Ectodermal cell (in vitro differentiated cells): ENCODE results near the gene ZNF362.

Source experiments
- H3K27ac ChIP-seq: 2 replicates; pipeline ENCODE4 v1.7.0; 2013; ENCODE audit warnings: mild to moderate bottlenecking, low read depth, low read length; ENCODE audit not compliant: insufficient read depth, poor library complexity, severe bottlenecking
- H3K27me3 ChIP-seq: 2 replicates; pipeline ENCODE4 v1.7.0; 2013; ENCODE audit warnings: mild to moderate bottlenecking, low read length; ENCODE audit not compliant: insufficient read depth, control insufficient read depth, poor library complexity, severe bottlenecking
- H3K36me3 ChIP-seq: one replicate; pipeline ENCODE4 v1.7.0; 2013; ENCODE audit warnings: low read length; ENCODE audit not compliant: control insufficient read depth, insufficient read depth
- H3K4me1 ChIP-seq: one replicate; pipeline ENCODE4 v1.7.0; 2013; ENCODE audit warnings: low read length; ENCODE audit not compliant: control insufficient read depth, insufficient read depth
- H3K4me3 ChIP-seq: 2 replicates; pipeline ENCODE4 v1.7.0; 2013; ENCODE audit warnings: low read depth, low read length, control low read depth; ENCODE audit not compliant: insufficient read depth
- H3K9me3 ChIP-seq: 2 replicates; pipeline ENCODE4 v1.7.0; 2013; ENCODE audit warnings: mild to moderate bottlenecking, low read length, moderate library complexity; ENCODE audit not compliant: control insufficient read depth
- WGBS, 2 experiments: methylation state at CpG; one replicate each; pipeline ENCODE4 v1.1.7; 2013; ENCODE audit warnings: missing lambda C conversion rate in 2 of 2; 5-methylcytosine and 5-hydroxymethylcytosine counted together

ZNF362 gene

DNA sequence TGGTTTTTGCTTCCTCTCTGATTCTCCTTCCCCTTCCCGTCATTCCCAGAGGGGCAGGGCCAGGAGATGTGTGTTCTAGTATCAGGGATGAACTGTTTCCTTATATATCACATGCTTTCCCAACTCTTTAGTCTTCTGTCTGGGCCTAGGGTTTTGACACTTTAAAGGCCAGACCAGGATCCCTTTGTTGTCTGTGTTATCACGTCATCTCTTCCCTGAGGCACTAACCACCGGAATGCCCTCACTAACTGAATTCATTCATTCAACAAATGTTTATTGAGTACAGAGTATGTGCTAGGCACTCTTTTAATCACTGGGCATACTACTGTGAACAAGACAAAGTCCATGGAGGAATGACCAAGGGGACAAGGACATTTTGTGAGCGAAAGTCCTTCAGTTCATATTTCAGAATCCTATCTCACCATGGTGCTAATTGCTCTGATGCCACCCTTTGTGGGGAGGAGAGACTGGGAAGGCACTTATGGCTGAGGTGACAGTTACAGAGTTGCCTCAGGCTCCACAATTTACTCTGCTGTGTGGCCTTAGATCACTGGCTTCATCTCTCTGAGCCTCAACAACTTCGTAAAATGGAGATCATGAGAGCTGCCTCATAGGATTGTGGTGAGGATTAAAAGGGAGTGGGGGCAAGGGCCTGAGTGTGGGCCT, 12.0 kb upstream of the ZNF362 start:
- H3K27ac ChIP-seq: no peak overlapping the region

DNA sequence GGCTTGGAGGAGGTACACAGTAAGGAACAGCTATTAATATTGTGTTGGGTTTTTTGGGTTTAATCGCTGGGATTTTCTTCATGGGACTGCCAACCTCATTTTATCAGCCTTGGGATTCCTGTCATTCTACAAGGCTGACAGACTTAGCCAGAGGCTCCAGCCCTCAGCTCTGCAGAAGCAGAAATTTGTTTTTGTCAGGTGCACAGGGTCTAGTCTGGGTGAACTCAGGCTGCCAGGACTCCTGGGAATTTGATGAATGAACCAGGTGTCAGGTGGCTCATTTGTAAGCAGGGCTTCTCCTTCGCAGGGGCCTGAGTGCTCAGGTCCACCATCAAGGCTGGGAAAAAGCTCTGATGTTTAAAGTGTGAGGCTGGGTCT, 11.5 kb upstream of the ZNF362 start:
- Histone ChIP-seq H3K36me3 (no peaks in the 10 kb centered on the region), H3K27me3 (no peaks in the 10 kb centered on the region), H3K9me3 (no peaks in the 10 kb centered on the region), H3K4me3 (no peak overlapping the region), H3K27ac (no peak overlapping the region), H3K4me1 (peaks cover 4% of the 10 kb centered on the region)
- WGBS, 2 experiments: 73 to 87% methylated on average over 2 of the region's 2 CpGs

More for the DNA sequence above, 12.0 kb upstream of the ZNF362 start:
- H3K36me3 ChIP-seq: no peaks in the 10 kb centered on the region
- H3K27me3 ChIP-seq: no peaks in the 10 kb centered on the region
- H3K4me3 ChIP-seq: no peak overlapping the region
- WGBS, 2 experiments: 76 to 81% methylated on average over 4 to 5 of the region's 5 CpGs
- no peaks in the 10 kb centered on the region for H3K9me3 ChIP-seq
- peaks cover 4% of the 10 kb centered on the region for H3K4me1 ChIP-seq

DNA sequence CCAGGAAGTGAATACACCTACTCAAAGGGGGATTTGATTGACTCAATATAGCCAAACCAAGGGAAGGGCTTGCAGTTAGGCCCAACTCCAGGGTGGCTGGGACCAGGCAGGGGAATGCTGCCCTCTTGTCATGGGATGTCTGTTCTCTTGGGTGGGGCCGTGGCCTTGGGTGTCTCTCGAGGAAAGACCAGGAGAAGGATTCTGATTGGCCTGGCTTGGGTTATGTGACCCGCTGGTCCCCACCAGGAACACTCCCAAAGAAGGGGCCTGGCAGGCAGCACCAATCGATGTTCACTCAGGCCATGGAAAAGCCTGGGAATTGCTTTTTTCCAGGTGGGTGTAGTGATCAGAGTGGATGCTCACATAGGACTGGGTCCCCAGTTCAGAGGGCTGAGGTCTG, 10.1 kb upstream of the ZNF362 start:
- Histone ChIP-seq H3K9me3 (no peaks in the 10 kb centered on the region), H3K4me3 (no peak overlapping the region), H3K27me3 (no peaks in the 10 kb centered on the region), H3K4me1 (peaks cover 4% of the 10 kb centered on the region), H3K36me3 (no peaks in the 10 kb centered on the region), H3K27ac (no peak overlapping the region)
- WGBS, 2 experiments: 85 to 88% methylated on average over 4 of the region's 4 CpGs

DNA sequence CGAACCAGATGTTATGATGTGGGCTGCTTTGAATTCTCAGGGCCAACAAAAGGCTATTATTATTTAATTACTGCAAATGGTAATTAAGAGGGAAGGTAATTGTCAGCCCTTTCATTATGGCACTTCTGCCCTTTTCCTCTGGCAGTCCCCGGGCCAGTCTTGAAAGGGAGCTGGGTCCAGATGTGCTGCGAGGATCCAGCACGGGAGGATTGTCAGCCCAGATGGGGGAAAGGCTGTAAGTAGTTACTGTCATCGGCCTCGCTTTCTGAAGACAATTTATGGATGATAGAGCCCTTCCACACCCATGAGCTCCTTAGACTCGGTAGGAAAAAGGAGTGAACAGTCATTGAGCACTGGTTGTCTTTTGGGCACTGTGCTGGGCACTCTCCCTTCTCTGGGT, 8.7 kb upstream of the ZNF362 start:
- no peaks in the 10 kb centered on the region for H3K36me3 ChIP-seq
- peaks cover 4% of the 10 kb centered on the region for H3K4me1 ChIP-seq
- H3K27me3 ChIP-seq: no peaks in the 10 kb centered on the region
- no peak overlapping the region for H3K27ac ChIP-seq
- H3K9me3 ChIP-seq: no peaks in the 10 kb centered on the region
- 74 to 77% methylated on average over 6 to 7 of the region's 7 CpGs for WGBS, 2 experiments
- H3K4me3 ChIP-seq: no peak overlapping the region

DNA sequence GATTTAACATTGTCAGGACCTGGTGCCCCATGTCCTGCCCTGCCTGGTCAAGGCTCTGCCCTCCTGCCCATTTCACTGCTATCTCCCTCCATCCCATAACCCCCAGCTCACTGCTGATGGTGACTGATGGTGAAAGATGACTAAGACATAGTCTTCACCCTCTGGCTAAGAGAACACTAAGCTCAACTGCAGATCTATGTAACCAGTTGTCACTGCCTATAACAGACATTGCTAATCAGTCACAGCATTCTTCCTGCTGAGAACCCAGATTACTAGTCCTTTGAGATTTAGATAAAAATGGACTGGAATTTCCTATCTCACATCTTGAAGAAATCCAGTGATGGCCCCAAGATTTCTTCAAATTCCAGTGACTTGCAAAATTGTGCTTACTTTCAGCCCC, 8.0 kb upstream of the ZNF362 start:
- H3K27me3 ChIP-seq: no peaks in the 10 kb centered on the region
- H3K9me3 ChIP-seq: no peaks in the 10 kb centered on the region
- H3K4me3 ChIP-seq: no peak overlapping the region
- H3K36me3 ChIP-seq: no peaks in the 10 kb centered on the region
- peaks cover 4% of the 10 kb centered on the region for H3K4me1 ChIP-seq
- H3K27ac ChIP-seq: no peak overlapping the region

DNA sequence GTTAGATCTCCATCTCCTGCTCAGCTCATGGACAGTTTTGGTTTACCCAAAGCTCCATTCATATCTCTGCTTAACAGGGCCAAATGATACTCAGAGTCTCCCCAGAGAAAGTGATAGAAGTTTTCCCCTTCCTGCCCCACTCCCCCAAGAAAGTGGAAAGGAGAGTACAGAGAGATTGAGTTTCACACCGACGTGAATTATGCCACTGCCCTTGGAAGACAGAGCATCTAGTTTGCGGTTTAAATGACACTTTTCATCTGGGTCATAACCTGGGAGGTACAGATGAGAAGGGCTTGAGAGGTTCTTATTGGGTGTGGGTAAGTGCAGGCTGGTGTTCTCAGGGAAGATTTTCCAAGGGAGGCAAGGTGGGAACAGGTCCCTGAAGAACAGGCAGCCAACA, 6.9 kb upstream of the ZNF362 start:
- no peaks in the 10 kb centered on the region for H3K27me3 ChIP-seq
- no peak overlapping the region for H3K27ac ChIP-seq
- no peaks in the 10 kb centered on the region for H3K36me3 ChIP-seq
- no peaks in the 10 kb centered on the region for H3K9me3 ChIP-seq
- no peak overlapping the region for H3K4me3 ChIP-seq
- H3K4me1 ChIP-seq: peaks cover 4% of the 10 kb centered on the region
- 91 to 95% methylated on average over 3 of the region's 3 CpGs for WGBS, 2 experiments

DNA sequence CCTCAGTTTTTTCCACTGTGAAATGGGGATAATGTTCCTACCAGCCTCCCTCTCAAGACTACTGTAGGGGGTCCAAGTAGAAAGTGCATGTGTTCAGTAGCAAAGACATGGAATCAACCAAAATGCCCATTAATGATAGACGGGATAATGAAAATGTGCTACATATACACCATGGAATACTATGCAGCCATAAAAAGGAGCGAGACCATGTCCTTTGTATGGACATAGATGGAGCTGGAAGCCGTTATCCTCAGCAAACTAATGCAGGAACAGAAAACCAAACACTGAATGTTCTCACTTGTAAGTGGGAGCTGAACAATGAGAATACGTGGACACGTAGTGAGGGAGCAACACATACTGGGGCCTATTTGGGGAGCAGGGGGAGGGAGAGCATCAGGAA, 6.1 kb upstream of the ZNF362 start:
- Histone ChIP-seq H3K9me3 (no peaks in the 10 kb centered on the region), H3K4me1 (no peaks in the 10 kb centered on the region), H3K27me3 (no peaks in the 10 kb centered on the region), H3K4me3 (no peak overlapping the region), H3K36me3 (no peaks in the 10 kb centered on the region), H3K27ac (no peak overlapping the region)
- 85 to 92% methylated on average over 5 of the region's 5 CpGs for WGBS, 2 experiments

DNA sequence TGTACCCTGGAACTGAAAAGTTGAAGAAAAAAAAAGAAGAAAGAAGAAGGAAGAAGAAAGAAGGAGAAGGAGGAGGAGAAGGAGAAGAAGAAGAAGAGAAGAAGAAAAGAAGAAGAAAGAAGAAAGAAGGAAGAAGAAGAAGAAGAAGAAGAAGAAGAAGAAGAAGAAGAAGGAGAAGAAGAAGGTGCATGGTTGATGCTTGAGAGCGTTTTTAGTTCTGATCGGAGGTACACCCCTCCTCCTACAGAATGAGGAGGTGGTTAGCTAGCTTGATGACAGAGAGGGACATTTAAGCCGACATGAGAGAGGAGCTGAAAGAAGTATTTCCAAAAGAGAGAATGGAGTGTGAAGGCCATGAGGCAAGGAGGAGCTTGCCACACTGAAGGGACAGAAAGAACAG, 5.6 kb upstream of the ZNF362 start:
- WGBS, 2 experiments: 94 to 96% methylated on average over 3 of the region's 3 CpGs
- Histone ChIP-seq H3K4me1 (no peaks in the 10 kb centered on the region), H3K36me3 (no peaks in the 10 kb centered on the region), H3K4me3 (no peak overlapping the region), H3K27me3 (no peaks in the 10 kb centered on the region), H3K9me3 (no peaks in the 10 kb centered on the region), H3K27ac (no peak overlapping the region)

DNA sequence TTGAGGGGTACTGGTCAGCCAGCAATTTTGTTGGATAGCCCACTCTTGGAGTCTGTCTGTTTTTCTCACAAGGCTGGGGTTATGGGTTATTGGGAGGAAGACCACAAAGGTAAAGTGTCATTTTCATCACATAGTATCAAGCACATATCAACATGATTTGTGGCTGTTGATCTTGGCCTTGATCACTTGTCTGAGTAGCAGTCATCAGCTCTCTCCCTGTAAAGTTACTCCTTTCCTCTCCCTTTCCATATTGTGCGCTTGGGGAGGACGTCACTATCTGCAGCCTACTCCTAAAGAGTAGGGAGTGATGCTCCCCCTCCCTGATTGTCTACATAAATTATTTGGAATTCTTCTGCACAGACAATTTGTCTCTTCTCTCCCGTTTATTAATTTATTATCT, 1.8 kb upstream of the ZNF362 start:
- H3K9me3 ChIP-seq: no peaks in the 10 kb centered on the region
- H3K36me3 ChIP-seq: no peaks in the 10 kb centered on the region
- no peak overlapping the region for H3K4me3 ChIP-seq
- H3K27me3 ChIP-seq: no peaks in the 10 kb centered on the region
- no peak overlapping the region for H3K27ac ChIP-seq
- peaks cover 19% of the 10 kb centered on the region for H3K4me1 ChIP-seq
- WGBS, 2 experiments: 92 to 100% methylated on average over 3 of the region's 3 CpGs

DNA sequence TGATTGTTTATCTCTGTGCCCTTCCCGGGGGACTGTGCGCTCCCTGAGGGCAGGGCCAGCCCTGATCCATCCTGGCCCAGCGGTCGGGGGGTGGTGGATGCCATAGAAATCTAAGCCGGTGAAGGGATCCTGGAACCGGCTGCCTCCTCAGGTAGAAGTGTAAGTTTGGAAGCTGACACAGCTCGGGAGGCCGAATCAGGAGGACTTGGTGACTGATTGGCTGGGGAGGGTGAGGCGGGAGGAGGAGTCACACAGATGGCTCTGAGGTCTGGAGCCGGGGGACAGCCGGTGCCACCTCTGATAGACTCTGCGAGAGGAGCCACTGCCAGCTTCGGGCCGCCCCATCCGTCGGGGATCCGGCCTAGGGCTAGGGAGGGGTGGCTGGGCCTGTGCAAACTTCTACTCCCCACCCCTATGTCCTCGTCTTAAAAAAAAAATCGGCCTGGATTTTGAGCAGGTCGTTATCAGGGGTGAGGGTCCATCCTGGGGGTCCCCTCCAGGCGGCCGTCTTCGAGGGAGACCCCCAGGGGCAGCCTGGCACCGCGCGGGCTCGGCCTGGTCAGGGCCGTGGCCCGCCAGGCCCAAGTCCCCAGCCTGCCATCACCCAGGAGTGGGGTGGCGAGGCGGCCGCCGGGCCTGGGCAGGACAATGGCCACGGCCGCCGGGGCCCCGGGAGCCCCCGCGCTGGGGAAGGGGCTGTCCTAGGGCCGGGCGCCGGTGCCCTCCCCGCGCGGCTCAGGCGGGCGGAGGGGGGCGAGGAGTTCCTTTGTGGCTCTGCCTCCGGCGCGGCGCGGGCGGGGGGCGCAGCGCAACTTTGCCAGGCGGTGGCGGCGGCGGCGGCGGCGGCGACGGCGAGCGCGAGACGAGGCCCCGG, 708 bp upstream of the ZNF362 start:
- H3K27ac ChIP-seq: peak overlapping the region; percentile 42
- H3K27me3 ChIP-seq: no peaks in the 10 kb centered on the region
- peaks cover 19% of the 10 kb centered on the region for H3K4me1 ChIP-seq
- H3K36me3 ChIP-seq: no peaks in the 10 kb centered on the region
- peak overlapping the region; percentile 43 for H3K4me3 ChIP-seq
- H3K9me3 ChIP-seq: no peaks in the 10 kb centered on the region
- WGBS, 2 experiments: 7% methylated on average over 70 of the region's 70 CpGs
